Measurements from ENCODE around the gene PTPRD. TPM values are rescaled to one million over a fixed set of nuclear protein-coding genes. Genes with fewer than 3 reads are reported as not detected.

PTPRD gene
- total and polyA plus RNA-seq, 9 donors, result 16.2 to 231 (median 85.8) TPM

- intact Hi-C loops (cut with DNase I), result no loop called here
- H3K27ac ChIP-seq, result no peak overlapping the region
- no peak for DNase-seq
- no peaks in the 10 kb centered on the region for H3K9me3 ChIP-seq
- no peak for TF ChIP-seq POLR2A (IDR thresholded peaks at IDR 0.05)
- no peak for TF ChIP-seq CTCF (IDR thresholded peaks at IDR 0.05)
- TF ChIP-seq EP300 (IDR thresholded peaks at IDR 0.05), result no peak
- H3K4me1 ChIP-seq (ENCODE audit: insufficient read depth), result peaks cover 5% of the 10 kb centered on the region
- H3K27me3 ChIP-seq, result no peaks in the 10 kb centered on the region
- H3K4me3 ChIP-seq, result no peak overlapping the region
- no peaks in the 10 kb centered on the region for H3K36me3 ChIP-seq
- WGBS, 3 donors, result 84 to 93% (median 89%) methylated on average over 2 of the region's 2 CpGs
Measured at GRCh38 chr9:8648271-8648845, 1964.4 kb downstream of the PTPRD start.

GRCh38 chr9:8647824-8648223 lies 1965.0 kb downstream of the PTPRD start:
- Histone ChIP-seq H3K4me1 (ENCODE audit: insufficient read depth) (peaks cover 5% of the 10 kb centered on the region), H3K4me3 (no peak overlapping the region), H3K36me3 (no peaks in the 10 kb centered on the region), H3K9me3 (no peaks in the 10 kb centered on the region), H3K27me3 (no peaks in the 10 kb centered on the region), H3K27ac (no peak overlapping the region)
- no peak for TF ChIP-seq POLR2A (IDR thresholded peaks at IDR 0.05)
- TF ChIP-seq CTCF (IDR thresholded peaks at IDR 0.05), result no peak
- TF ChIP-seq EP300 (IDR thresholded peaks at IDR 0.05), result no peak
- 92 to 93% (median 93%) methylated on average over 6 of the region's 6 CpGs for WGBS, 3 donors
- intact Hi-C loops (cut with DNase I), result no loop called here
- no peak for DNase-seq

GRCh38 chr9:8644571-8644970 lies 1968.2 kb downstream of the PTPRD start:
- no peak for DNase-seq
- H3K27me3 ChIP-seq, result no peaks in the 10 kb centered on the region
- WGBS, 3 donors, result 95 to 98% (median 96%) methylated on average over 10 of the region's 10 CpGs
- H3K27ac ChIP-seq, result no peak overlapping the region
- H3K36me3 ChIP-seq, result no peaks in the 10 kb centered on the region
- H3K4me1 ChIP-seq (ENCODE audit: insufficient read depth), result no peaks in the 10 kb centered on the region
- intact Hi-C loops (cut with DNase I), result no loop called here
- no peaks in the 10 kb centered on the region for H3K9me3 ChIP-seq
- no peak for TF ChIP-seq POLR2A (IDR thresholded peaks at IDR 0.05)
- TF ChIP-seq CTCF (IDR thresholded peaks at IDR 0.05), result no peak
- TF ChIP-seq EP300 (IDR thresholded peaks at IDR 0.05), result no peak
- H3K4me3 ChIP-seq, result no peak overlapping the region

GRCh38 chr9:8643896-8644295 lies 1968.9 kb downstream of the PTPRD start:
- WGBS, 3 donors, result 92 to 97% (median 93%) methylated on average over 5 of the region's 5 CpGs

More at GRCh38 chr9:8643896-8644295, 1968.9 kb downstream of the PTPRD start:
- Histone ChIP-seq H3K9me3 (no peaks in the 10 kb centered on the region), H3K27ac (no peak overlapping the region), H3K36me3 (no peaks in the 10 kb centered on the region), H3K4me3 (no peak overlapping the region), H3K27me3 (no peaks in the 10 kb centered on the region), H3K4me1 (ENCODE audit: insufficient read depth) (no peaks in the 10 kb centered on the region)
- TF ChIP-seq POLR2A (IDR thresholded peaks at IDR 0.05), result no peak
- no peak for TF ChIP-seq CTCF (IDR thresholded peaks at IDR 0.05)
- TF ChIP-seq EP300 (IDR thresholded peaks at IDR 0.05), result no peak
- DNase-seq, result no peak
- intact Hi-C loops (cut with DNase I), result no loop called here

Data from ovary (tissue), 9 donors.